Testis (tissue), 3 donors: ENCODE measurements around the gene CCDC57. TPM values are rescaled to one million over a fixed set of nuclear protein-coding genes. Genes with fewer than 3 reads are reported as not detected.
"Not testable (repeated sequence)": the region's sequence is repeated elsewhere in the genome, so short reads cannot be mapped to it uniquely, and the experiment has no call there.

Experiments
- DNase-seq: peaks from one replicate; pipeline ENCODE4 v3.0.0-alpha.2; 2019
- H3K27ac ChIP-seq, 2 donors: fragments of 200-600 bp; sonication (generic); one replicate each; pipeline ENCODE4 v1.5.1; 2019
- H3K27me3 ChIP-seq: fragments of 200-600 bp; sonication (generic); one replicate; pipeline ENCODE4 v1.5.1; 2019
- H3K36me3 ChIP-seq: fragments of 200-600 bp; sonication (generic); one replicate; pipeline ENCODE4 v1.5.1; 2017; ENCODE audit warnings: low read depth; ENCODE audit errors: missing control alignments
- H3K4me1 ChIP-seq: fragments of 200-600 bp; sonication (generic); one replicate; pipeline ENCODE4 v1.5.1; 2019
- H3K4me3 ChIP-seq, 2 donors: fragments of 200-600 bp; sonication (generic); one replicate each; pipeline ENCODE4 v1.5.1; 2017 to 2019
- H3K9me3 ChIP-seq: fragments of 200-600 bp; sonication (generic); one replicate; pipeline ENCODE4 v1.5.1; 2017
- POLR2A ChIP-seq: fragments of 450-650 bp; IDR thresholded peaks from one replicate; pipeline ENCODE4 v1.6.1; 2017; ENCODE audit warnings: antibody characterized with exemption, mild to moderate bottlenecking, moderate library complexity
- WGBS, 2 donors: methylation state at CpG; one replicate each; pipeline ENCODE4 v1.1.5; 2018; 5-methylcytosine and 5-hydroxymethylcytosine counted together
- intact Hi-C: fragments of 100-400 bp; cut with DNase I; formaldehyde crosslinking; loops from one replicate; pipeline ENCODE4 v1.15.1; 2023; ENCODE audit warnings: low total_unique reads
- polyA plus RNA-seq: library from polyadenylated mRNA; stranded (reverse); fragments of 350-450 nt; fragmentation: Illumina TruSeq; extraction: RNeasy Lipid Tissue Mini Kit (QIAGEN cat#74804); gene quantifications from one replicate; pipeline ENCODE4 v1.2.3, GENCODE V29; 2014; ENCODE audit warnings: low read depth, low replicate concordance; ENCODE audit not compliant: insufficient read depth
- total RNA-seq, 2 donors: library from RNA; depleted of rRNA; stranded (reverse); fragments of >200 nt; gene quantifications; one replicate each; pipeline ENCODE4 v1.2.3, GENCODE V29; 2016
- TF ChIP-seq, protein P1 (sequence below), 3 experiments: fragments of 450-650 bp in 2 of 3; fragments of 200-600 bp in 1 of 3; sonication (generic) in 1 of 3; IDR thresholded peaks; one replicate each; pipeline ENCODE4 v1.5.1; 2016 to 2019; ENCODE audit warnings: antibody characterized with exemption in 3 of 3, mild to moderate bottlenecking in 2 of 3, moderate library complexity in 1 of 3

Gene CCDC57
- total and polyA plus RNA-seq, 3 donors from 2014 or later = 61.3 to 111 (median 71.8) TPM

DNA sequence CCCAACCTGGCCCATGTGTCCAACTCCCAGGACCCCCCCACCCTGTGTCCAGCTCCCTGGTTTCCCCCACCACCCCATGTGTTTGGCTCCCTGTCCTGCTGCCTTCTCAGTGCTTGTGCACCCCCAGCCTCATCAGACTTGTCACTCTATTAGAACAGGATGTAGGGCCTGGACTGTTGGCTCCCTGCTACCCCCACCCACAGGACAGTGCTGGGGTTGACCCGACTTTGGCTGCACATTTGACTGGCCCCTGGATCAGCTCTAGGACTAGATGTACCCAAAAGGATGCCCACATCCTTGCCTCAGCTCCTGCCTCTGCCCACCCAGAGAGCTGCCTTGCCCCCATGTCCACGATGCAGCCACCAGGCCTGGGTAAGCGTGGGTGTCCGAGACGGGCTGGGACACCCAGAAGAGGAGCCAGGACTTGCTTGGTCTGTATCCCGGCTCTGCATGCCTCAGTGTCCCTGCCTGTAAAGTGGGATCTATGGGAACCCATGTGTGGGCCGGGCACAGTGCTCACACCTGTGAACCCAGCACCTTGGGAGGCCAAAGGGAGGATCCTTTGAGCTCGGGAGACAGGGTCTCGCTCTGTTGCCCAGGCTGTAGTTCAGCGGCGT, 1.5 kb upstream of the CCDC57 start:
- Histone ChIP-seq H3K27ac (no peak overlapping the region), H3K4me3 (no peak overlapping the region), H3K9me3 (no peaks in the 10 kb centered on the region), H3K36me3 (no peaks in the 10 kb centered on the region), H3K4me1 (peaks cover 26% of the 10 kb centered on the region), H3K27me3 (no peaks in the 10 kb centered on the region)
- TF ChIP-seq POLR2A = no peak
- TF ChIP-seq, protein P1, sequence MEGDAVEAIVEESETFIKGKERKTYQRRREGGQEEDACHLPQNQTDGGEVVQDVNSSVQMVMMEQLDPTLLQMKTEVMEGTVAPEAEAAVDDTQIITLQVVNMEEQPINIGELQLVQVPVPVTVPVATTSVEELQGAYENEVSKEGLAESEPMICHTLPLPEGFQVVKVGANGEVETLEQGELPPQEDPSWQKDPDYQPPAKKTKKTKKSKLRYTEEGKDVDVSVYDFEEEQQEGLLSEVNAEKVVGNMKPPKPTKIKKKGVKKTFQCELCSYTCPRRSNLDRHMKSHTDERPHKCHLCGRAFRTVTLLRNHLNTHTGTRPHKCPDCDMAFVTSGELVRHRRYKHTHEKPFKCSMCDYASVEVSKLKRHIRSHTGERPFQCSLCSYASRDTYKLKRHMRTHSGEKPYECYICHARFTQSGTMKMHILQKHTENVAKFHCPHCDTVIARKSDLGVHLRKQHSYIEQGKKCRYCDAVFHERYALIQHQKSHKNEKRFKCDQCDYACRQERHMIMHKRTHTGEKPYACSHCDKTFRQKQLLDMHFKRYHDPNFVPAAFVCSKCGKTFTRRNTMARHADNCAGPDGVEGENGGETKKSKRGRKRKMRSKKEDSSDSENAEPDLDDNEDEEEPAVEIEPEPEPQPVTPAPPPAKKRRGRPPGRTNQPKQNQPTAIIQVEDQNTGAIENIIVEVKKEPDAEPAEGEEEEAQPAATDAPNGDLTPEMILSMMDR (IDR thresholded peaks at IDR 0.05) = no peak
- intact Hi-C loops = no loop called here
- DNase-seq = no peak
- WGBS, 2 donors = 82 to 100% methylated on average over 1 to 11 of the region's 11 CpGs

DNA sequence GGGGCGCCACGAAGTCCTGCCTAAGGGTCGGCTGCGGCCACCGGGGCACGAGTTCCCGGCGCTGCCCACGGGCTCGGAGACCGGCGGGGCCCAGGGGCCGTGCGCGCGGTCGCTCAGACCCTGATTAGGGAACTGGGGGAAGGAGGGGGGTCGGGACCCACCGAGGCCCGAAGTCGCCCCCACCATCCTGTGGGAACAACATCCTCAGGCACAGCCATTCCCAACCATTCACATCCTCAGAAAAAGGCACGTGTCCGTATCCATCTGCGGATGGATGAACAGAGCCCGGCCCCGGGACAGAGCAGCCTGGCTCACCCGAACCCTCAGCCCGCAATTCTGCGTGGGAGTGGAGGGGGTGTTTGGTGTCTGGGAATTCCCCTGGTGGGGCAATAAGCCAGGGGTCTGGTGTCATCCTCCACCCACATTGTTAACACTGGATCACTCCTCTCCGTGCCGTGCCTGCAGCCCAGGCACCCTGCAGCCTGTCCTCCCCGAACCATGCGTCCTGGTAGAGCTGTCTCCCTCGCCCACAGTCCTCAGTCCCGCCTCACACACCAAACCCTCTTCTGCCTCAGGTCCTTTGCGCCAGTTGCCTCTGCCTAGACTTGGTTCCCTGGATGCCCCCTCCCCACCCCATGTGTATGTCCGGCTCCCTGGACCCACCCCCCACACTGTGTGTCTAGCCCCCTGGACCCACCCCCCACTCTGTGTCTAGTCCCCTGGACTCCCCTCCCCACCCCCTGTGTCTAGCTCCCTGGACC, 789 bp upstream of the CCDC57 start:
- Histone ChIP-seq H3K27me3 (no peaks in the 10 kb centered on the region), H3K9me3 (no peaks in the 10 kb centered on the region), H3K36me3 (no peaks in the 10 kb centered on the region), H3K4me1 (peaks cover 26% of the 10 kb centered on the region), H3K27ac (peak overlapping the region; percentile 82 to 89), H3K4me3 (peak overlapping the region; percentile 88 to 96)
- 4 to 8% methylated on average over 16 to 30 of the region's 37 CpGs for WGBS, 2 donors
- peak; percentile 80 for DNase-seq
- intact Hi-C loops = no loop called here
- TF ChIP-seq, protein P1 (IDR thresholded peaks at IDR 0.05) = no peak
- no peak for TF ChIP-seq POLR2A

DNA sequence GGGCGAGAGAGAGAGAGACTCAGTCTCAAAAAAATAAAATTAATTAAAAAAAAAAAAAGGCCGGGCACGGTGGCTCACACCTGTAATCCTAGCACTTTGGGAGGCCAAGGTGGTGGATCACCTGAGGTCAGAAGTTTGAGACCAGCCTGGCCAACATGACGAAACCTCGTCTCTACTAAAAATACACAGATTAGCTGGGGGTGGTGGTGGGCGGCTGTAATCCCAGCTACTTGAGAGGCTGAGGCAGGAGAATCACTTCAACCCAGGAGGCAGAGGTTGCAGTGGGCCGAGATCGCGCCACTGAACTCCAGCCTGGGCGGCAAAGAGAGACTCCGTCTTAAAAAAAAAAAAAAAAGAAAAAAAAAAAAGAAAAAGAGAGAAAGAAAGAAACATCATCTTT, 2.0 kb downstream of the CCDC57 start:
- DNase-seq, H3K36me3 ChIP-seq, H3K9me3 ChIP-seq, H3K27me3 ChIP-seq, H3K4me3 ChIP-seq, intact Hi-C loops: not testable (repeated sequence)
- 91 to 95% methylated on average over 11 of the region's 11 CpGs for WGBS, 2 donors
- H3K27ac ChIP-seq = peak overlapping the region in 1 of 2 donors; percentile 10
- H3K4me1 ChIP-seq = peaks cover 17% of the 10 kb centered on the region

DNA sequence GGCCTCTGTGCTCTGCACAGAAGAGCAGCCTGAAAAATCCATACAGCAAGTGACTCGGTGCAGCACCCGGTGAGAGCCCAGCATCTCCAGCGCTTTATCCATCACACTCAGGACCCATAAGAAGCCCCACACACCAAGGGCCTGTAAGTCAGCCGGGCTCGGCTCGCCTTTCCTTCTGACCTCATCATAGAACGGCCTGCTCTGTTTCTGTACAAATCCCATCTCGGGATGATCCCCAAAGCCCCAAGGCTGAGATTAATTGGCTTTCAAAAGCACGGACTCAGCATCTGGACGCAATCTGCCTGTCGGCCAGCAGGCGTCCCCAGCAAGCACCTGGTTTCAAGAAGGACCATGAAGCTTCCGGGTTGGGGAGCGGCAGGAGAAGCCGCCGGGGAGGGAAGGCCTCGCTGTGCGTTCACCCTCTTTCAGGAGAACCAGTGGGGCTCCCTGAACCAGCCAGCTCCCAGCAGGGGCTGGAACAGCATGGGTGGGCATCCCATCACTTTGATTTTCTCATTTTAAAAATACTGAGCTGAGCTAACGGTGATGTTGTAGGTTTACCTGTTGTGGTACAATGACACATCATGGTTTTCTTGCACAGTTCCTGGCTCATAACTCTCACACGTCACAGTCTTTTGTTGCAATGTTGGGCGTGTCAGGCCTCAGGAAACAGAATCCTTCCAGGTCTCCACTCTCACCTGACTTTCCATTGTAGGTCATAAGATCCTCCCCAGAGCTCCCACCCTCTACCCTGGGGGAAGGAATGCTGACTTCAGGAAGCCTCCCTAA, 6.7 kb downstream of the CCDC57 start:
- no peak for TF ChIP-seq POLR2A
- TF ChIP-seq, protein P1 (IDR thresholded peaks at IDR 0.05) = peak; percentile 76 to 96 (median 83)
- intact Hi-C loops = no loop called here
- 33 to 65% methylated on average over 7 to 21 of the region's 21 CpGs for WGBS, 2 donors
- no peaks in the 10 kb centered on the region for H3K36me3 ChIP-seq
- no peak overlapping the region for H3K4me3 ChIP-seq
- H3K4me1 ChIP-seq = peaks cover 11% of the 10 kb centered on the region
- H3K9me3 ChIP-seq = no peaks in the 10 kb centered on the region
- peak; percentile 92 for DNase-seq
- peak overlapping the region in 1 of 2 donors; percentile 69 for H3K27ac ChIP-seq
- H3K27me3 ChIP-seq = no peaks in the 10 kb centered on the region
